ENCODE data around the gene GPR84.

DNA sequence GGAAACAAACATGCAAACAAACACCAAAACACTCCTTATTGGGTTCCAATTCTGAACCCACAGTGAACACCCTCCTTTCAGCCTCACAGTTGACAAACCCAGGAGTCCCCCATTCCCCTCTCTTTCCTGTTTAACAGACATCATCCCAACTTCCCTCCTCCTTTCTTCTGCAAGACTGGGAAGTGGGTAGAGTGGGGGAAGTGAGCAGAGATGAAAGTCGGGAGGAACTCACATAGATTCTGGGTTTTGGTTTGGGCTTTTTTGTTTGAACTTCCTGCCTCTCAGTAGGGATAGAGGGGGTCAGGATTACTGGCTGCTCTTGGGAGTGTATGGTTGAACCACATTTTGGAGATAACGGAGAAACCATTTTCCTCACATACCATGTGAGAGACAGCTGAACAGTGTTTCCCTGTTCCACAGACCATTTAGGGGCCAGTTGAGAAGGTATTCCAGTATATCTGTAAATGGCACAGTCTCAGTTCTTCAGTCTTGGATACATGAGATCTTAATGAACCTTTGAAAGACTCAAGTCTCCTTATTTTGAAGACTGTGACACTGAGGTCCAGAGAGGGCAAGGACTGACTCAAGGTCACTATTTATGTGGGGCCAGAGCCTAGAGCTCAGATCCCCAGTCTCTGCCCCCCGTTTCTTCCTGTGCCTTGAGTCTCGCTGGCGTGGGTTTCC, 3.9 kb upstream of the GPR84 start:
- TF ChIP-seq, protein P1, sequence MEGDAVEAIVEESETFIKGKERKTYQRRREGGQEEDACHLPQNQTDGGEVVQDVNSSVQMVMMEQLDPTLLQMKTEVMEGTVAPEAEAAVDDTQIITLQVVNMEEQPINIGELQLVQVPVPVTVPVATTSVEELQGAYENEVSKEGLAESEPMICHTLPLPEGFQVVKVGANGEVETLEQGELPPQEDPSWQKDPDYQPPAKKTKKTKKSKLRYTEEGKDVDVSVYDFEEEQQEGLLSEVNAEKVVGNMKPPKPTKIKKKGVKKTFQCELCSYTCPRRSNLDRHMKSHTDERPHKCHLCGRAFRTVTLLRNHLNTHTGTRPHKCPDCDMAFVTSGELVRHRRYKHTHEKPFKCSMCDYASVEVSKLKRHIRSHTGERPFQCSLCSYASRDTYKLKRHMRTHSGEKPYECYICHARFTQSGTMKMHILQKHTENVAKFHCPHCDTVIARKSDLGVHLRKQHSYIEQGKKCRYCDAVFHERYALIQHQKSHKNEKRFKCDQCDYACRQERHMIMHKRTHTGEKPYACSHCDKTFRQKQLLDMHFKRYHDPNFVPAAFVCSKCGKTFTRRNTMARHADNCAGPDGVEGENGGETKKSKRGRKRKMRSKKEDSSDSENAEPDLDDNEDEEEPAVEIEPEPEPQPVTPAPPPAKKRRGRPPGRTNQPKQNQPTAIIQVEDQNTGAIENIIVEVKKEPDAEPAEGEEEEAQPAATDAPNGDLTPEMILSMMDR (optimal IDR thresholded peaks at IDR 0.05 in 1 of 3, IDR thresholded peaks at IDR 0.05 in 1 of 3, conservative IDR thresholded peaks at IDR 0.05 in 1 of 3; ENCODE audit: extremely low read depth in 1 of 3, insufficient read depth in 2 of 3, low read length in 3 of 3), result no peak
- TF ChIP-seq EZH2 (IDR thresholded peaks at IDR 0.05; ENCODE audit: low read length), result no peak

Measured in keratinocyte (primary cell).